ENCODE data around the gene RDH5.

DNA sequence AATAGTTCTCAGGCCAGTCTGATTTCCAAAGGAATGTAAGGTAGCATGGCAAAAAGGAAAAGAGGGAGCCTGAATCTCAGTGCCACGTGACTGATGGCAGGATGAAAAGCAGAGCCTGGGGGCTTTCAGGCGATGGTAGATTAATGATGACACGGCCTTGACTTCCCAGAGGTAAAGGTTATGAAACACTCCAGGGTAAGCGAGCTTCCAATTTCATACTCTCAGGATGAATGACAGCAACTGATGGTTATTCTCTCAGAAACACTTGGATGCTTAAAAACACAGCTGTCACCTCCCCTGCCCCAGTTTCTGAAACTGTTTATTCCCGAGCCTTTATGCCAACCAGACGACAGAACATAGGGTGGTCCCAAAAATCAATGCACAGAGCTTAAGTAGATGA lies 51.5 kb downstream of the RDH5 start:
- TF ChIP-seq BHLHE40 (IDR thresholded peaks at IDR 0.05; ENCODE audit: low read length) (no peak), SNAPC2 (CRISPR knock-in tag; IDR thresholded peaks at IDR 0.05) (no peak), KLF6 (CRISPR knock-in tag; IDR thresholded peaks at IDR 0.05) (no peak), FOXM1 (CRISPR knock-in tag; IDR thresholded peaks at IDR 0.05) (no peak), YY1 (IDR thresholded peaks at IDR 0.05; ENCODE audit: insufficient read depth, insufficient replicate concordance, low read depth, low read length) (no peak), DNMT1 (CRISPR knock-in tag; IDR thresholded peaks at IDR 0.05) (no peak), GATA4 (IDR thresholded peaks at IDR 0.05; ENCODE audit: borderline replicate concordance, low read depth) (no peak), MED13 (CRISPR knock-in tag; IDR thresholded peaks at IDR 0.05) (no peak)
- TF ChIP-seq, protein P1, sequence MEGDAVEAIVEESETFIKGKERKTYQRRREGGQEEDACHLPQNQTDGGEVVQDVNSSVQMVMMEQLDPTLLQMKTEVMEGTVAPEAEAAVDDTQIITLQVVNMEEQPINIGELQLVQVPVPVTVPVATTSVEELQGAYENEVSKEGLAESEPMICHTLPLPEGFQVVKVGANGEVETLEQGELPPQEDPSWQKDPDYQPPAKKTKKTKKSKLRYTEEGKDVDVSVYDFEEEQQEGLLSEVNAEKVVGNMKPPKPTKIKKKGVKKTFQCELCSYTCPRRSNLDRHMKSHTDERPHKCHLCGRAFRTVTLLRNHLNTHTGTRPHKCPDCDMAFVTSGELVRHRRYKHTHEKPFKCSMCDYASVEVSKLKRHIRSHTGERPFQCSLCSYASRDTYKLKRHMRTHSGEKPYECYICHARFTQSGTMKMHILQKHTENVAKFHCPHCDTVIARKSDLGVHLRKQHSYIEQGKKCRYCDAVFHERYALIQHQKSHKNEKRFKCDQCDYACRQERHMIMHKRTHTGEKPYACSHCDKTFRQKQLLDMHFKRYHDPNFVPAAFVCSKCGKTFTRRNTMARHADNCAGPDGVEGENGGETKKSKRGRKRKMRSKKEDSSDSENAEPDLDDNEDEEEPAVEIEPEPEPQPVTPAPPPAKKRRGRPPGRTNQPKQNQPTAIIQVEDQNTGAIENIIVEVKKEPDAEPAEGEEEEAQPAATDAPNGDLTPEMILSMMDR (CRISPR knock-in tag; IDR thresholded peaks at IDR 0.05): no peak
- TF ChIP-seq, protein P2, sequence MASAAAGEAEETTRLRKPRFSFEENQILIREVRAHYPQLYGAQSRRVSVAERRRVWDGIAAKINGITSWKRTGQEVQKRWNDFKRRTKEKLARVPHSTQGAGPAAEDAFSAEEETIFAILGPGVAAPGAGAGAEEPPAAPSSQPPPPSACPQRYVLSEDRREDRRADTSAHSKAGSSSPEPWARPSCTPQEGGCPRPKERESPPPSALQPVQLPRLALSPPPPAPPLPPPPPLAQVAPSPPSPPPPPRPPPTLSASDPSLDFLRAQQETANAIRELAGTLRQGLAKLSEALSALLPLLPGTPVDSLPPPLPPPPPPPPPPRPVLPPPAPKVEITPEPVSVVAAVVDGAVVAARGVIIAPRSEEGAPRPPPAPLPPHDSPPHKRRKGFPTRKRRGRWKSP (CRISPR knock-in tag; IDR thresholded peaks at IDR 0.05): no peak
- TF ChIP-seq, protein P3, sequence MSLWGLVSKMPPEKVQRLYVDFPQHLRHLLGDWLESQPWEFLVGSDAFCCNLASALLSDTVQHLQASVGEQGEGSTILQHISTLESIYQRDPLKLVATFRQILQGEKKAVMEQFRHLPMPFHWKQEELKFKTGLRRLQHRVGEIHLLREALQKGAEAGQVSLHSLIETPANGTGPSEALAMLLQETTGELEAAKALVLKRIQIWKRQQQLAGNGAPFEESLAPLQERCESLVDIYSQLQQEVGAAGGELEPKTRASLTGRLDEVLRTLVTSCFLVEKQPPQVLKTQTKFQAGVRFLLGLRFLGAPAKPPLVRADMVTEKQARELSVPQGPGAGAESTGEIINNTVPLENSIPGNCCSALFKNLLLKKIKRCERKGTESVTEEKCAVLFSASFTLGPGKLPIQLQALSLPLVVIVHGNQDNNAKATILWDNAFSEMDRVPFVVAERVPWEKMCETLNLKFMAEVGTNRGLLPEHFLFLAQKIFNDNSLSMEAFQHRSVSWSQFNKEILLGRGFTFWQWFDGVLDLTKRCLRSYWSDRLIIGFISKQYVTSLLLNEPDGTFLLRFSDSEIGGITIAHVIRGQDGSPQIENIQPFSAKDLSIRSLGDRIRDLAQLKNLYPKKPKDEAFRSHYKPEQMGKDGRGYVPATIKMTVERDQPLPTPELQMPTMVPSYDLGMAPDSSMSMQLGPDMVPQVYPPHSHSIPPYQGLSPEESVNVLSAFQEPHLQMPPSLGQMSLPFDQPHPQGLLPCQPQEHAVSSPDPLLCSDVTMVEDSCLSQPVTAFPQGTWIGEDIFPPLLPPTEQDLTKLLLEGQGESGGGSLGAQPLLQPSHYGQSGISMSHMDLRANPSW (CRISPR knock-in tag; IDR thresholded peaks at IDR 0.05; ENCODE audit: borderline replicate concordance): no peak
